ENCODE data around the gene HDAC7.

Gene HDAC7

DNA sequence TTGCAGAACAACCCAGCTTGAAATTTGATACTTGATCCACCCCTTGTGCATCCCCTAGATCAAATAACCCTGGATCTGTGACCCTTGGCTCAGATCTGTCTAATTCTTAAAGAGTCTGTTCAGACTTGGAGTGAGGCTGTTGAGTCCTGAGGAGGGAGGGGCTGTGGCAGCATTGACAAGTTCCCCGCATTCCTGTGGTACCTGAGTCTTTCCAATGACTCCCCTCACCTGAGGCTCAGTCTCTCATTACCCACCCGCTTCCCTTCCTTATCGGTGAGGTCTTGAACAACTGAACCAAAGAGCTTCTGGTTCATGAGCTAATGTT is 16.1 kb upstream of the HDAC7 start:
- H3K27ac ChIP-seq (ENCODE audit: low read depth, low read length) = peak overlapping the region; percentile 92
- TF ChIP-seq EZH2phosphoT487 (IDR thresholded peaks at IDR 0.05; ENCODE audit: borderline replicate concordance, low read length) = no peak
- TF ChIP-seq, protein P1, sequence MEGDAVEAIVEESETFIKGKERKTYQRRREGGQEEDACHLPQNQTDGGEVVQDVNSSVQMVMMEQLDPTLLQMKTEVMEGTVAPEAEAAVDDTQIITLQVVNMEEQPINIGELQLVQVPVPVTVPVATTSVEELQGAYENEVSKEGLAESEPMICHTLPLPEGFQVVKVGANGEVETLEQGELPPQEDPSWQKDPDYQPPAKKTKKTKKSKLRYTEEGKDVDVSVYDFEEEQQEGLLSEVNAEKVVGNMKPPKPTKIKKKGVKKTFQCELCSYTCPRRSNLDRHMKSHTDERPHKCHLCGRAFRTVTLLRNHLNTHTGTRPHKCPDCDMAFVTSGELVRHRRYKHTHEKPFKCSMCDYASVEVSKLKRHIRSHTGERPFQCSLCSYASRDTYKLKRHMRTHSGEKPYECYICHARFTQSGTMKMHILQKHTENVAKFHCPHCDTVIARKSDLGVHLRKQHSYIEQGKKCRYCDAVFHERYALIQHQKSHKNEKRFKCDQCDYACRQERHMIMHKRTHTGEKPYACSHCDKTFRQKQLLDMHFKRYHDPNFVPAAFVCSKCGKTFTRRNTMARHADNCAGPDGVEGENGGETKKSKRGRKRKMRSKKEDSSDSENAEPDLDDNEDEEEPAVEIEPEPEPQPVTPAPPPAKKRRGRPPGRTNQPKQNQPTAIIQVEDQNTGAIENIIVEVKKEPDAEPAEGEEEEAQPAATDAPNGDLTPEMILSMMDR (IDR thresholded peaks at IDR 0.05; ENCODE audit: low read depth, low read length, poor library complexity, severe bottlenecking) = no peak
- peak overlapping the region; percentile 94 for H3K4me2 ChIP-seq (ENCODE audit: low read length)
- H3K4me3 ChIP-seq (ENCODE audit: low read length) = peak overlapping the region; percentile 76
- H3K27me3 ChIP-seq (ENCODE audit: control insufficient read depth, low read length) = no peaks in the 10 kb centered on the region
- peaks cover 2% of the 10 kb centered on the region for H3K79me2 ChIP-seq (ENCODE audit: control insufficient read depth, low read length)
- H4K20me1 ChIP-seq (ENCODE audit: control insufficient read depth, insufficient read depth, low read depth, low read length) = no peaks in the 10 kb centered on the region
- no peaks in the 10 kb centered on the region for H3K9me2 ChIP-seq (replicated peaks; ENCODE audit: control insufficient read depth, low read length)
- H3F3A ChIP-seq (ENCODE audit: control insufficient read depth, insufficient read depth) = peaks cover 60% of the 10 kb centered on the region
- no peaks in the 10 kb centered on the region for H3K9me3 ChIP-seq (ENCODE audit: control insufficient read depth, insufficient read depth, low read length)
- H3K4me1 ChIP-seq (ENCODE audit: control insufficient read depth, low read length) = peaks cover 80% of the 10 kb centered on the region
- H3K36me3 ChIP-seq (ENCODE audit: control insufficient read depth, low read length) = no peaks in the 10 kb centered on the region; the same call in 1 of the 2 replicates

DNA sequence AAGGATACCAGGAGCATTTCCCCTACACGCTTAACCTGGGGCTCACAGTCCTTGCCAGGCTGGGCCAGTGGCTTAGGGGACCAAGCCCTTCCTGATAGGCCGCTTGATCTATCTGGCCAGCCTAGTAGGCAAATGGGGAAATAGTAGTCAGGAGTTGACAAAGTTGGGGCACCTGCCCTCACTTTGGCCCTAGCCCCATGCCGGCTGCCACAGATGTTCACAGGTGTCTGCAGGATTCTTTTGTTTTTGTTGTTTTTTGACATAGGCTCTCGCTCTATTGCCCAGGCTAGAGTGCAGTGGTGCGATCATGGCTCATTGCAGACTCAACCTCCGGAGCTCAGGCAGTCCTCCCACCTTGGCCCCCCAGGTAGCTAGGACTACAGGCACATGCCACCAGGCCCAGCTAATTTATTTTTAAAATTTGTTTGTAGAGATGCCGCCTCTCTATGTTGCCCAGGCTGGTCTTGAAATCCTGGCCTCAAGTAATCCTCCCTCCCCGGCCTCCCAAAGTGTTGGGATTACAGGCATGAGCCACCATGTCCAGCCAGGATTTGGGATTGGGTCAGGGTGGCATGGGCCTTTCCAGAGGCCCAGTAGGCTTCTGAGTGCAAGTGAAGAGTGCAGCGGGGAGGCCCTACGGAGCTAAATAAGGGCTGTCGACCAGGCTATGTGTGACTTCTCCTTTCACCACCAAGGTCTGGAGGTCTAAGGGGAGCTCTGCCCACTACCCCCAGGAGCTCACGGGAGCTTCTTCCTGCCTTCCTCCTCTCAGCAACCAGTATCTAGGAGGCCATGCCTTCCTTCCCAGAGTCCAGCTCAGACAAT is 15.5 kb upstream of the HDAC7 start:
- TF ChIP-seq, protein P1 (IDR thresholded peaks at IDR 0.05; ENCODE audit: low read depth, low read length, poor library complexity, severe bottlenecking) = no peak
- TF ChIP-seq EZH2phosphoT487 (IDR thresholded peaks at IDR 0.05; ENCODE audit: borderline replicate concordance, low read length) = no peak
- Histone ChIP-seq H3K9me2 (replicated peaks; ENCODE audit: control insufficient read depth, low read length) (no peaks in the 10 kb centered on the region), H3K4me1 (ENCODE audit: control insufficient read depth, low read length) (peaks cover 86% of the 10 kb centered on the region), H3F3A (ENCODE audit: control insufficient read depth, insufficient read depth) (peaks cover 60% of the 10 kb centered on the region), H3K27ac (ENCODE audit: low read depth, low read length) (peak overlapping the region; percentile 92), H3K9me3 (ENCODE audit: control insufficient read depth, insufficient read depth, low read length) (no peaks in the 10 kb centered on the region), H3K79me2 (ENCODE audit: control insufficient read depth, low read length) (peaks cover 5% of the 10 kb centered on the region), H3K4me3 (ENCODE audit: low read length) (peak overlapping the region; percentile 76), H3K27me3 (ENCODE audit: control insufficient read depth, low read length) (no peaks in the 10 kb centered on the region), H3K36me3 (ENCODE audit: control insufficient read depth, low read length) (no peaks in the 10 kb centered on the region; the same call in 1 of the 2 replicates), H3K4me2 (ENCODE audit: low read length) (peak overlapping the region; percentile 94), H4K20me1 (ENCODE audit: control insufficient read depth, insufficient read depth, low read depth, low read length) (no peaks in the 10 kb centered on the region)

DNA sequence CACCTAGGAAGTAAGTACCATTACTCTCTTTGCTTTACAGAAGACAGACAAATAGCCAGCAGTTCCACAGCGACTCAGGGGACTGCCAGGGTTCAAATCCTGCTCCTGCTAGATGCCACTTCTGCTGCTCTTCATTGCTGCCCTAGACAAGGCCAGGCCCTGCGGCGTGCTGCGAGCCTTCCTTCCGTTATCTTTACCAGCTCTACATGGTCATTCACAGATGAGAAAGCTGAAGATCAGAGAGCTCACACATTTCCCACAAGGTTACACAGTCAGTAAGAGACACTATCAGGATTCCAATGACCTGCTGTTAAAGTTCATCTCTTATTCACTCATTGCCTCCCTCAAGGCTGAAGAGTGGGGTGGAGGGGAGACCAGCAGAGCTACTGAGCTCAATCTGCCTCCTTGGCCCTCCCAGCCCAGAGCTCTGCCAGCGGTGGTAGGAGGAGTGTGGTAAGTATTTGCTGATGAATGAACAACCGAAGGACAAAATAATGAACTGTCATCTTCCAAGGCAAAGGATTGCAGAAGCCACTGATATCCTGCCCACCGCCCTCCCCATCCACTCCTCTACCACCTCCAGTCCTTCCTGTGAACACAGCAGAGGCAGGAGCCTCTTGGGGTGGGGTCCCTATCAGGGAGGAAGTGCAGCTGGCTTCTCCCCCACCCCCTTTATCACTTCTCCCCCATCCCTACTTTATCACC is 14.6 kb upstream of the HDAC7 start:
- peak overlapping the region; percentile 94 for H3K4me2 ChIP-seq (ENCODE audit: low read length)
- H3K9me2 ChIP-seq (replicated peaks; ENCODE audit: control insufficient read depth, low read length) = no peaks in the 10 kb centered on the region
- no peaks in the 10 kb centered on the region for H3K27me3 ChIP-seq (ENCODE audit: control insufficient read depth, low read length)
- no peak for TF ChIP-seq EZH2phosphoT487 (IDR thresholded peaks at IDR 0.05; ENCODE audit: borderline replicate concordance, low read length)
- TF ChIP-seq, protein P1 (IDR thresholded peaks at IDR 0.05; ENCODE audit: low read depth, low read length, poor library complexity, severe bottlenecking) = no peak
- peaks cover 62% of the 10 kb centered on the region for H3F3A ChIP-seq (ENCODE audit: control insufficient read depth, insufficient read depth)
- no peaks in the 10 kb centered on the region; the same call in 1 of the 2 replicates for H3K36me3 ChIP-seq (ENCODE audit: control insufficient read depth, low read length)
- H3K4me1 ChIP-seq (ENCODE audit: control insufficient read depth, low read length) = peaks cover 95% of the 10 kb centered on the region
- peak overlapping the region; percentile 92 for H3K27ac ChIP-seq (ENCODE audit: low read depth, low read length)
- H4K20me1 ChIP-seq (ENCODE audit: control insufficient read depth, insufficient read depth, low read depth, low read length) = no peaks in the 10 kb centered on the region
- no peaks in the 10 kb centered on the region for H3K9me3 ChIP-seq (ENCODE audit: control insufficient read depth, insufficient read depth, low read length)
- peak overlapping the region; percentile 76 for H3K4me3 ChIP-seq (ENCODE audit: low read length)
- peaks cover 5% of the 10 kb centered on the region for H3K79me2 ChIP-seq (ENCODE audit: control insufficient read depth, low read length)
